K562 (cell line): ENCODE data around the gene MDM1. TPM values are rescaled to one million over a fixed set of nuclear protein-coding genes. Genes with fewer than 3 reads are reported as not detected.

Experiments used
- ATAC-seq: fragments of 200-7000 bp; cut with Tn5 transposase; 3 replicates; pipeline ENCODE4 v1.9.1; 2020; ENCODE audit warnings: moderate library complexity
- BruUV-seq: library from RNA; stranded (reverse); fragments of 400-500 nt; replicated peaks from 2 replicates; lab custom pipeline; 2021; lab: Mats Ljungman, UMichigan
- CTCF ChIA-PET: fragments of 300-600 bp; formaldehyde crosslinking; extraction: SDS; loops from one replicate; lab custom pipeline; 2021; ENCODE audit warnings: low intra/inter-chr PET ratio; lab: Yijun Ruan, JAX
- POLR2A ChIA-PET: fragments of 300-600, 350-650 bp; sonication (Branson Sonifier 250); formaldehyde crosslinking; extraction: SDS; loops from one replicate; lab custom pipeline; 2021; ENCODE audit warnings: antibody characterized with exemption, inconsistent platforms; lab: Yijun Ruan, JAX
- DNase-seq, 4 experiments: peaks; one replicate each; pipeline versions ENCODE4 v3.0.0 to v3.0.0-alpha.2; 2011 to 2018; ENCODE audit warnings: low spot score in 3 of 4, mixed read lengths in 3 of 4; ENCODE audit errors: extremely low read depth in 1 of 4
- FAIRE-seq: peaks from 2 replicates; lab custom pipeline; 2011; peaks lifted over from hg19 to GRCh38; lab: Jason Lieb, UNC
- H2AFZ ChIP-seq: 2 replicates; pipeline ENCODE4 v1.6.0; 2011; ENCODE audit warnings: low read depth, low read length, control low read depth, inconsistent platforms
- H3K27ac ChIP-seq: fragments of 200-600 bp; 3 replicates; pipeline ENCODE4 v1.8.0; 2011; ENCODE audit warnings: low read depth, mild to moderate bottlenecking, control low read depth, inconsistent platforms, low read length, moderate library complexity, mixed read lengths; ENCODE audit errors: extremely low read depth
- H3K27me3 ChIP-seq, 2 experiments: fragments of 300-600 bp in 1 of 2; 2 replicates in 1 of 2; 3 replicates in 1 of 2; pipeline versions ENCODE4 v1.6.0 to v1.8.0; 2011; ENCODE audit warnings: inconsistent platforms in 2 of 2, low read length in 2 of 2, mild to moderate bottlenecking in 1 of 2, mixed read lengths in 1 of 2, moderate library complexity in 1 of 2; ENCODE audit not compliant: control insufficient read depth in 2 of 2, insufficient read depth in 2 of 2
- H3K36me3 ChIP-seq: fragments of 300-600 bp; 3 replicates; pipeline ENCODE4 v1.8.0; 2011; ENCODE audit warnings: mild to moderate bottlenecking, low read length, inconsistent platforms; ENCODE audit not compliant: control insufficient read depth, insufficient read depth
- H3K4me1 ChIP-seq, 2 experiments: fragments of 200-600 bp in 1 of 2; replicated peaks in 1 of 2; 2 replicates in 1 of 2; 3 replicates in 1 of 2; pipeline versions ENCODE4 v1.5.1 to v1.8.0; 2011; ENCODE audit warnings: inconsistent platforms in 2 of 2, low read length in 2 of 2, mild to moderate bottlenecking in 1 of 2, mixed read lengths in 1 of 2, moderate library complexity in 1 of 2; ENCODE audit not compliant: control insufficient read depth in 2 of 2, insufficient read depth in 2 of 2
- H3K4me2 ChIP-seq: 2 replicates; pipeline ENCODE4 v1.6.1; 2011; ENCODE audit warnings: low read length, control low read depth, inconsistent platforms, mixed read lengths; ENCODE audit not compliant: insufficient read depth
- H3K4me3 ChIP-seq: fragments of 200-600 bp; sonication (generic), shearing (Covaris generic); 2 replicates; pipeline ENCODE4 v1.5.1; 2016; ENCODE audit warnings: control low read depth, inconsistent platforms
- H3K79me2 ChIP-seq: fragments of 200-600 bp; 3 replicates; pipeline ENCODE4 v1.8.0; 2011; ENCODE audit warnings: low read length, inconsistent platforms; ENCODE audit not compliant: control insufficient read depth, insufficient read depth
- H3K9ac ChIP-seq, 2 experiments: 2 replicates each; pipeline versions ENCODE4 v1.6.0 to v1.6.1; 2011; ENCODE audit warnings: low read depth in 2 of 2, low read length in 2 of 2, control low read depth in 1 of 2, inconsistent platforms in 1 of 2, mild to moderate bottlenecking in 1 of 2, mixed read lengths in 1 of 2; ENCODE audit not compliant: insufficient read depth in 1 of 2
- H3K9me1 ChIP-seq: one replicate; pipeline ENCODE4 v1.6.0; 2011; ENCODE audit warnings: inconsistent platforms, mild to moderate bottlenecking, low read length, moderate library complexity; ENCODE audit not compliant: control insufficient read depth, insufficient read depth
- H3K9me3 ChIP-seq: replicated peaks from 2 replicates; pipeline ENCODE4 v1.5.1; 2011; ENCODE audit warnings: low read depth, low read length, inconsistent platforms; ENCODE audit not compliant: control insufficient read depth, insufficient read depth
- H4K20me1 ChIP-seq: replicated peaks from 2 replicates; pipeline ENCODE4 v1.6.1; 2011; ENCODE audit warnings: low read length, inconsistent platforms, mixed read lengths; ENCODE audit not compliant: control insufficient read depth, insufficient read depth
- C11orf30 ChIP-seq: fragments of 450-650 bp; IDR thresholded peaks from 2 replicates; pipeline ENCODE4 v1.6.1; 2016; ENCODE audit warnings: low read depth, mild to moderate bottlenecking
- CBX8 ChIP-seq: fragments of 200-600 bp; sonication (generic); IDR thresholded peaks from 2 replicates; pipeline ENCODE4 v1.6.1; 2012; ENCODE audit warnings: borderline replicate concordance, mixed run types, low read depth, mild to moderate bottlenecking, moderate library complexity, mixed read lengths, low read length, control low read depth, inconsistent platforms; ENCODE audit not compliant: poor library complexity, severe bottlenecking; ENCODE audit errors: extremely low read depth
- HMGXB4 ChIP-seq: sonication (generic); formaldehyde crosslinking; IDR thresholded peaks from 2 replicates; pipeline ENCODE4 v1.8.1; 2023; ENCODE audit warnings: mild to moderate bottlenecking, missing genetic modification reagents
- MAFG ChIP-seq: fragments of 450-650 bp; conservative IDR thresholded peaks from 2 replicates; pipeline ENCODE4 v1.6.1; 2016; ENCODE audit warnings: missing genetic modification characterization, missing compliant biosample characterization
- ZNF316 ChIP-seq: fragments of 450-650 bp; IDR thresholded peaks from 2 replicates; pipeline ENCODE4 v1.6.1; 2016
- WGBS: fragments of 100-300 bp; shearing (Covaris generic); methylation state at CpG from one replicate; pipeline ENCODE4 v1.1.6; 2016; ENCODE audit warnings: low coverage, mixed read lengths; ENCODE audit not compliant: insufficient coverage; ENCODE audit errors: missing lambda C conversion rate; 5-methylcytosine and 5-hydroxymethylcytosine counted together
- in situ Hi-C: fragments of 300-500 bp; cut with MboI; formaldehyde crosslinking; loops from 4 replicates; pipeline ENCODE4 v1.15.0; 2018; ENCODE audit warnings: inconsistent platforms, mixed read lengths
- intact Hi-C: fragments of 100-400 bp; cut with micrococcal nuclease; formaldehyde crosslinking; loops from 2 replicates; pipeline ENCODE4 v1.14.2; 2022
- polyA plus RNA-seq, 8 experiments: library from polyadenylated mRNA; depleted of rRNA in 4 of 8; stranded (reverse) in 5 of 8; unstranded in 3 of 8; fragments of >200 nt; fragmentation: Nextera tagmentation in 2 of 8; fragmentation: Illumina TruSeq in 1 of 8; extraction: Ambion mirVana in 2 of 8; extraction: Trizol in 1 of 8; gene quantifications; 2 replicates each; pipeline versions ENCODE4 v1.2.1 to v1.2.3, GENCODE V29; 2011 to 2014; ENCODE audit warnings: inconsistent platforms in 1 of 8, missing spikeins in 1 of 8
- total RNA-seq, 7 experiments: library from RNA; depleted of rRNA in 6 of 7; stranded (reverse); fragments of >200 nt in 6 of 7; fragmentation: Illumina TruSeq in 2 of 7; extraction: Trizol in 2 of 7; gene quantifications; 2 replicates each; pipeline versions ENCODE4 v1.2.1 to v1.2.3, GENCODE V29; 2011 to 2021; ENCODE audit warnings: low replicate concordance in 1 of 7

Gene MDM1
- total and polyA plus RNA-seq, 9 of the 15 experiments (the other 6 are each of a cell fraction or from before 2014, with no cell fraction given) = 7.5 to 16.8 (median 13.1) TPM

- FAIRE-seq (no peak), DNase-seq (no peak), ATAC-seq (no peak)
- BruUV-seq = no TSS peak
- Histone ChIP-seq H3K79me2 (no peaks in the 10 kb centered on the region), H4K20me1 (no peaks in the 10 kb centered on the region), H3K9ac (no peak within 1 kb of the TSS), H3K27ac (no peak within 1 kb of the TSS), H3K9me3 (no peaks in the 10 kb centered on the region), H2AFZ (no peak within 1 kb of the TSS), H3K4me2 (no peak within 1 kb of the TSS), H3K4me3 (no peak within 1 kb of the TSS), H3K36me3 (no peaks in the 10 kb centered on the region), H3K9me1 (no peaks in the 10 kb centered on the region), H3K4me1 (no peaks in the 10 kb centered on the region), H3K27me3 (peaks cover 20 to 27% of the 10 kb centered on the region in 2 experiments; a peak in 4 of 5 replicates)
- TF ChIP-seq ZNF316 (peak; percentile 46; the same call in 1 of the 2 replicates), CBX8 (peak; percentile 63), HMGXB4 (no peak), MAFG (tag) (0 out of 2 replicates have a peak, but pooled peaks have one; percentile 26), C11orf30 (peak; percentile 30; the same call in 1 of the 2 replicates)
- in situ Hi-C loops (no loop called here), intact Hi-C loops (no loop called here)
- POLR2A ChIA-PET = interaction anchor here (0.6 kb wide), 2 partner anchors 237 to 1011 kb away, joined by 3 read pairs; no protein-coding TSS in a partner anchor
- CTCF ChIA-PET = no interaction called here
- WGBS = 2% methylated on average over 7 of the region's 7 CpGs
Observed at GRCh38 chr12:68253504-68253903, 78.7 kb downstream of the MDM1 start, which contains the start of gene IL22. Gene IL22, minus strand, starts transcription at chr12:68253604. Its CDS starts 156 bp downstream, at chr12:68253448.
